WTC11 (cell line): ENCODE measurements around the gene CD82.
"Not testable (repeated sequence)": the region's sequence is repeated elsewhere in the genome, so short reads cannot be mapped to it uniquely, and the experiment has no call there.

ENCODE experiments used
- TP53 ChIP-seq: sonication (generic); formaldehyde crosslinking; IDR thresholded peaks from 2 replicates; pipeline ENCODE4 v1.8.1; 2023; ENCODE audit warnings: mild to moderate bottlenecking, missing genetic modification reagents
- ZNF317 ChIP-seq: sonication (generic); formaldehyde crosslinking; IDR thresholded peaks from 2 replicates; pipeline ENCODE4 v1.8.1; 2023; ENCODE audit warnings: low read depth, mild to moderate bottlenecking, moderate library complexity, missing genetic modification reagents, borderline replicate concordance
- TF ChIP-seq, protein P1 (sequence below): fragments of 200-600 bp; IDR thresholded peaks from 2 replicates; pipeline ENCODE4 v1.8.0; 2022; ENCODE audit warnings: antibody characterized with exemption

- TF ChIP-seq TP53; ZNF317 (CRISPR knock-in tag): not testable (repeated sequence)
- TF ChIP-seq, protein P1, sequence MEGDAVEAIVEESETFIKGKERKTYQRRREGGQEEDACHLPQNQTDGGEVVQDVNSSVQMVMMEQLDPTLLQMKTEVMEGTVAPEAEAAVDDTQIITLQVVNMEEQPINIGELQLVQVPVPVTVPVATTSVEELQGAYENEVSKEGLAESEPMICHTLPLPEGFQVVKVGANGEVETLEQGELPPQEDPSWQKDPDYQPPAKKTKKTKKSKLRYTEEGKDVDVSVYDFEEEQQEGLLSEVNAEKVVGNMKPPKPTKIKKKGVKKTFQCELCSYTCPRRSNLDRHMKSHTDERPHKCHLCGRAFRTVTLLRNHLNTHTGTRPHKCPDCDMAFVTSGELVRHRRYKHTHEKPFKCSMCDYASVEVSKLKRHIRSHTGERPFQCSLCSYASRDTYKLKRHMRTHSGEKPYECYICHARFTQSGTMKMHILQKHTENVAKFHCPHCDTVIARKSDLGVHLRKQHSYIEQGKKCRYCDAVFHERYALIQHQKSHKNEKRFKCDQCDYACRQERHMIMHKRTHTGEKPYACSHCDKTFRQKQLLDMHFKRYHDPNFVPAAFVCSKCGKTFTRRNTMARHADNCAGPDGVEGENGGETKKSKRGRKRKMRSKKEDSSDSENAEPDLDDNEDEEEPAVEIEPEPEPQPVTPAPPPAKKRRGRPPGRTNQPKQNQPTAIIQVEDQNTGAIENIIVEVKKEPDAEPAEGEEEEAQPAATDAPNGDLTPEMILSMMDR, result not testable (repeated sequence)
Observed at GRCh38 chr11:44647255-44647955, 81.9 kb downstream of the CD82 start.
